Neural crest cell (in vitro differentiated cells): ENCODE results near the gene TNFSF13. TPM values are rescaled to one million over a fixed set of nuclear protein-coding genes. Genes with fewer than 3 reads are reported as not detected.

Experiments
- DNase-seq: peaks from one replicate; pipeline ENCODE4 v3.0.0; 2021; ENCODE audit warnings: low read depth, mixed read lengths, low spot score
- H3K27ac Mint-ChIP-seq: one replicate; pipeline ENCODE4 v1.8.0; 2021; ENCODE audit warnings: mild to moderate bottlenecking, mixed read lengths; ENCODE audit not compliant: unreplicated experiment
- H3K27me3 Mint-ChIP-seq: 2 replicates; pipeline ENCODE4 v1.8.0; 2021; ENCODE audit warnings: low read depth, mild to moderate bottlenecking, mixed read lengths
- H3K36me3 Mint-ChIP-seq: 2 replicates; pipeline ENCODE4 v1.8.0; 2021; ENCODE audit warnings: low read depth, mild to moderate bottlenecking, mixed read lengths
- H3K4me1 Mint-ChIP-seq: 2 replicates; pipeline ENCODE4 v1.8.0; 2021; ENCODE audit warnings: mixed read lengths
- H3K4me3 Mint-ChIP-seq: one replicate; pipeline ENCODE4 v1.8.0; 2021; ENCODE audit warnings: mild to moderate bottlenecking, mixed read lengths
- H3K9me3 Mint-ChIP-seq: 2 replicates; pipeline ENCODE4 v1.8.0; 2021; ENCODE audit warnings: mixed read lengths
- total RNA-seq: library from RNA; stranded (reverse); gene quantifications from 2 replicates; pipeline ENCODE4 v1.2.1, GENCODE V29; 2021
- TF ChIP-seq, protein P1 (sequence below): fragments of 200-600 bp; sonication (generic); conservative IDR thresholded peaks from 2 replicates; pipeline ENCODE4 v1.5.0; 2021; ENCODE audit warnings: antibody characterized with exemption, mild to moderate bottlenecking

TNFSF13 gene
- total RNA-seq, 1 donor from 2014 or later: 0.86 TPM

- TF ChIP-seq, protein P1, sequence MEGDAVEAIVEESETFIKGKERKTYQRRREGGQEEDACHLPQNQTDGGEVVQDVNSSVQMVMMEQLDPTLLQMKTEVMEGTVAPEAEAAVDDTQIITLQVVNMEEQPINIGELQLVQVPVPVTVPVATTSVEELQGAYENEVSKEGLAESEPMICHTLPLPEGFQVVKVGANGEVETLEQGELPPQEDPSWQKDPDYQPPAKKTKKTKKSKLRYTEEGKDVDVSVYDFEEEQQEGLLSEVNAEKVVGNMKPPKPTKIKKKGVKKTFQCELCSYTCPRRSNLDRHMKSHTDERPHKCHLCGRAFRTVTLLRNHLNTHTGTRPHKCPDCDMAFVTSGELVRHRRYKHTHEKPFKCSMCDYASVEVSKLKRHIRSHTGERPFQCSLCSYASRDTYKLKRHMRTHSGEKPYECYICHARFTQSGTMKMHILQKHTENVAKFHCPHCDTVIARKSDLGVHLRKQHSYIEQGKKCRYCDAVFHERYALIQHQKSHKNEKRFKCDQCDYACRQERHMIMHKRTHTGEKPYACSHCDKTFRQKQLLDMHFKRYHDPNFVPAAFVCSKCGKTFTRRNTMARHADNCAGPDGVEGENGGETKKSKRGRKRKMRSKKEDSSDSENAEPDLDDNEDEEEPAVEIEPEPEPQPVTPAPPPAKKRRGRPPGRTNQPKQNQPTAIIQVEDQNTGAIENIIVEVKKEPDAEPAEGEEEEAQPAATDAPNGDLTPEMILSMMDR: no peak
- Mint-ChIP-seq H3K27me3 (peaks cover 51% of the 10 kb centered on the region), H3K9me3 (no peaks in the 10 kb centered on the region), H3K4me1 (peaks cover 73% of the 10 kb centered on the region), H3K27ac (no peak overlapping the region), H3K36me3 (peaks cover 71% of the 10 kb centered on the region), H3K4me3 (peak overlapping the region; percentile 99)
- no peak for DNase-seq
Measured at GRCh38 chr17:7576432-7576937, 17.9 kb downstream of the TNFSF13 start.

DNA sequence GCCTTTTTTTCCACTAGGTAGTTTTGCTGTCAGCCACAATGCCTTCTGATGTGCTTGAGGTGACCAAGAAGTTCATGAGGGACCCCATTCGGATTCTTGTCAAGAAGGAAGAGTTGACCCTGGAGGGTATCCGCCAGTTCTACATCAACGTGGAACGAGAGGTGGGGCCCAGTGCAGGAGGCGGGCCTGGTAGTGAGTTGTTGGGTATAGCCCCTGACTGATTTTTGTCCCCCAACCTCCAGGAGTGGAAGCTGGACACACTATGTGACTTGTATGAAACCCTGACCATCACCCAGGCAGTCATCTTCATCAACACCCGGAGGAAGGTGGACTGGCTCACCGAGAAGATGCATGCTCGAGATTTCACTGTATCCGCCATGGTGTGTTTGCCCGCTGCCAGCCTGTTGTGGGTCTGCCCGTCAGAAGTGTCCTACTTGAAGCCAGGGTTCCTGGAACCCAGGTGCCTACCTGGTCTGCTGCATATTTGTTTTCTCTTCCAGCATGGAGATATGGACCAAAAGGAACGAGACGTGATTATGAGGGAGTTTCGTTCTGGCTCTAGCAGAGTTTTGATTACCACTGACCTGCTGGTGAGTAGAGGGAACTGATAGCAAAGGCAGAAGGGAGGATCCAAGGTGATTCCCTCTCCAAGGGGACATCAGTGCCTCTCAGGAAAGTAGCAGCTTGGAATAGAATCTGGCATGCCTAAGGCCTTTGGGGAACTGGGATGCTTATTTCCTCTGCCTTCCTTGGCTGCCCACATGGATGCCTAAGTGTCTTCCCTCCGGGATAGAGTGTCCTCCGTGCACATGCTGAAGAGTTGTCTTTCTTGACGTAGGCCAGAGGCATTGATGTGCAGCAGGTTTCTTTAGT lies 19.0 kb downstream of the TNFSF13 start:
- no peak for DNase-seq
- Mint-ChIP-seq H3K4me3 (peak overlapping the region; percentile 99), H3K27ac (peak overlapping the region; percentile 51), H3K4me1 (peaks cover 68% of the 10 kb centered on the region), H3K36me3 (peaks cover 70% of the 10 kb centered on the region), H3K9me3 (no peaks in the 10 kb centered on the region), H3K27me3 (peaks cover 50% of the 10 kb centered on the region)
- TF ChIP-seq, protein P1: no peak

- TF ChIP-seq, protein P1: no peak
- no peak for DNase-seq
- H3K9me3 Mint-ChIP-seq: no peaks in the 10 kb centered on the region
- H3K4me3 Mint-ChIP-seq: peak within 1 kb of the TSS; percentile 99
- H3K27me3 Mint-ChIP-seq: peaks cover 51% of the 10 kb centered on the region
- H3K27ac Mint-ChIP-seq: peak within 1 kb of the TSS; percentile 93
- H3K36me3 Mint-ChIP-seq: peaks cover 65% of the 10 kb centered on the region
- peaks cover 72% of the 10 kb centered on the region for H3K4me1 Mint-ChIP-seq
Measured at GRCh38 chr17:7579001-7579833, 20.7 kb downstream of the TNFSF13 start, which contains the start of gene CD68. CD68 (plus strand) TSS chr17:7579638; CDS start chr17:7579678, 40 bp downstream.

GRCh38 chr17:7579834-7580603 lies 21.5 kb downstream of the TNFSF13 start:
- DNase-seq: no peak
- peaks cover 57% of the 10 kb centered on the region for H3K36me3 Mint-ChIP-seq
- peak overlapping the region; percentile 84 for H3K4me3 Mint-ChIP-seq
- peaks cover 72% of the 10 kb centered on the region for H3K4me1 Mint-ChIP-seq
- TF ChIP-seq, protein P1: no peak
- no peaks in the 10 kb centered on the region for H3K9me3 Mint-ChIP-seq
- peak overlapping the region; percentile 2 for H3K27ac Mint-ChIP-seq
- H3K27me3 Mint-ChIP-seq: peaks cover 46% of the 10 kb centered on the region
